A549 (cell line): Measurements from ENCODE around the gene METTL9. TPM values are rescaled to one million over a fixed set of nuclear protein-coding genes. Genes with fewer than 3 reads are reported as not detected.

Source experiments
- ATAC-seq, 2 experiments: fragments of 200-7000 bp in 1 of 2; fragments of >200 bp in 1 of 2; cut with Nextera tagmentation in 1 of 2; cut with Tn5 transposase in 1 of 2; 3 replicates each; pipeline versions ENCODE4 v1.8.0 to v1.9.1; 2018 to 2020; ENCODE audit warnings: mild to moderate bottlenecking in 1 of 2, moderate library complexity in 1 of 2
- CTCF ChIA-PET: fragments of 300-600 bp; sonication (Branson Sonifier 250); formaldehyde crosslinking; extraction: SDS; loops from one replicate; lab custom pipeline; 2021; ENCODE audit warnings: antibody characterized with exemption, inconsistent platforms; lab: Yijun Ruan, JAX
- POLR2A ChIA-PET: fragments of 350-600 bp; formaldehyde crosslinking; extraction: SDS; loops from one replicate; lab custom pipeline; 2021; ENCODE audit warnings: antibody characterized with exemption, inconsistent platforms; lab: Yijun Ruan, JAX
- DNase-seq, 2 experiments: peaks; one replicate each; pipeline versions ENCODE4 v3.0.0 to v3.0.0-alpha.2; 2011 to 2016; ENCODE audit warnings: low read depth in 1 of 2, low spot score in 1 of 2
- FAIRE-seq: peaks from 2 replicates; lab custom pipeline; 2011; peaks lifted over from hg19 to GRCh38; lab: Jason Lieb, UNC
- H3K27ac ChIP-seq, 2 experiments: fragments of >200 bp; sonication (Bioruptor Twin); formaldehyde crosslinking; 3 replicates each; pipeline ENCODE4 v1.5.1; 2016 to 2017
- H3K4me1 ChIP-seq: fragments of >200 bp; sonication (Bioruptor Twin); formaldehyde crosslinking; 3 replicates; pipeline ENCODE4 v1.6.1; 2016
- H3K4me2 ChIP-seq: fragments of >200 bp; sonication (Bioruptor Twin); formaldehyde crosslinking; 3 replicates; pipeline ENCODE4 v1.6.1; 2016
- H3K4me3 ChIP-seq: fragments of >200 bp; sonication (Bioruptor Twin); formaldehyde crosslinking; 3 replicates; pipeline ENCODE4 v1.5.1; 2016
- H3K9me3 ChIP-seq: fragments of >200 bp; sonication (Bioruptor Twin); formaldehyde crosslinking; 3 replicates; pipeline ENCODE4 v1.6.1; 2016
- CBX2 ChIP-seq: fragments of 200-600 bp; sonication (generic); IDR thresholded peaks from 2 replicates; pipeline ENCODE4 v1.6.1; 2016; ENCODE audit warnings: low read depth, mild to moderate bottlenecking, borderline replicate concordance
- CHD2 ChIP-seq: fragments of 150-350 bp; IDR thresholded peaks from 2 replicates; pipeline ENCODE4 v1.6.1; 2014; ENCODE audit warnings: low read length; ENCODE audit not compliant: partially characterized antibody
- CHD4 ChIP-seq: fragments of 200-600 bp; sonication (generic); IDR thresholded peaks from 2 replicates; pipeline ENCODE4 v1.6.1; 2016; ENCODE audit warnings: antibody characterized with exemption, mild to moderate bottlenecking, borderline replicate concordance
- CTCF ChIP-seq: fragments of >200 bp; sonication (Bioruptor Twin); formaldehyde crosslinking; IDR thresholded peaks from 3 replicates; pipeline ENCODE4 v1.5.1; 2016
- EHF ChIP-seq: fragments of 250-450 bp; sonication (Bioruptor Pico); IDR thresholded peaks from 2 replicates; pipeline ENCODE4 v1.5.0; 2020; ENCODE audit warnings: mild to moderate bottlenecking
- ELK1 ChIP-seq: fragments of 150-350 bp; IDR thresholded peaks from 2 replicates; pipeline ENCODE4 v1.6.1; 2014; ENCODE audit warnings: low read depth, mild to moderate bottlenecking, low read length
- FOSB ChIP-seq: fragments of 250-450 bp; sonication (Bioruptor Pico); IDR thresholded peaks from 2 replicates; pipeline ENCODE4 v1.5.0; 2020; ENCODE audit warnings: mild to moderate bottlenecking, moderate library complexity
- FOXS1 ChIP-seq: fragments of 250-450 bp; sonication (Bioruptor Pico); IDR thresholded peaks from 2 replicates; pipeline ENCODE4 v1.5.0; 2020; ENCODE audit warnings: mild to moderate bottlenecking, moderate library complexity
- HOXA7 ChIP-seq: fragments of 250-450 bp; sonication (Bioruptor Pico); IDR thresholded peaks from 2 replicates; pipeline ENCODE4 v1.5.0; 2020; ENCODE audit warnings: mild to moderate bottlenecking, moderate library complexity
- HOXB13 ChIP-seq: fragments of 250-450 bp; sonication (Bioruptor Pico); IDR thresholded peaks from 2 replicates; pipeline ENCODE4 v1.5.0; 2020; ENCODE audit warnings: low read depth, mild to moderate bottlenecking, moderate library complexity
- HOXB5 ChIP-seq: fragments of 250-450 bp; sonication (Bioruptor Pico); IDR thresholded peaks from 2 replicates; pipeline ENCODE4 v1.5.0; 2020; ENCODE audit warnings: mild to moderate bottlenecking, moderate library complexity
- JUN ChIP-seq, 2 experiments: fragments of >200 bp; sonication (Bioruptor Twin); formaldehyde crosslinking; IDR thresholded peaks; 2 replicates in 1 of 2; 3 replicates in 1 of 2; pipeline ENCODE4 v1.6.1; 2016 to 2017
- MAFK ChIP-seq: fragments of 450-650 bp; IDR thresholded peaks from 2 replicates; pipeline ENCODE4 v1.6.1; 2014; ENCODE audit not compliant: partially characterized antibody
- PHF8 ChIP-seq: fragments of 200-600 bp; sonication (generic); IDR thresholded peaks from 2 replicates; pipeline ENCODE4 v1.6.1; 2016; ENCODE audit warnings: low read depth, mild to moderate bottlenecking, antibody characterized with exemption, moderate library complexity, borderline replicate concordance
- POLR2AphosphoS2 ChIP-seq: conservative IDR thresholded peaks from 2 replicates; pipeline ENCODE4 v1.6.1; 2012; ENCODE audit warnings: low read length, improper control_type of control experiment, inconsistent platforms
- RAD21 ChIP-seq, 2 experiments: fragments of >200 bp in 1 of 2; sonication (Bioruptor Twin) in 1 of 2; formaldehyde crosslinking in 1 of 2; IDR thresholded peaks in 1 of 2; conservative IDR thresholded peaks in 1 of 2; 2 replicates in 1 of 2; 3 replicates in 1 of 2; pipeline ENCODE4 v1.6.1; 2012 to 2018; ENCODE audit warnings: inconsistent platforms in 1 of 2
- RCOR1 ChIP-seq: fragments of 150-350 bp; IDR thresholded peaks from 2 replicates; pipeline ENCODE4 v1.6.1; 2014; ENCODE audit warnings: antibody characterized with exemption, low read length, low read depth
- RFX5 ChIP-seq: fragments of 450-650 bp; IDR thresholded peaks from 2 replicates; pipeline ENCODE4 v1.7.1; 2014; ENCODE audit warnings: antibody characterized with exemption, mild to moderate bottlenecking, moderate library complexity
- RNF2 ChIP-seq: fragments of 200-600 bp; sonication (generic); IDR thresholded peaks from 2 replicates; pipeline ENCODE4 v1.6.1; 2016; ENCODE audit warnings: low read depth, mild to moderate bottlenecking, antibody characterized with exemption, moderate library complexity, borderline replicate concordance
- SMC3 ChIP-seq: fragments of >200 bp; sonication (Bioruptor Twin); formaldehyde crosslinking; IDR thresholded peaks from 3 replicates; pipeline ENCODE4 v1.6.1; 2018; ENCODE audit warnings: inconsistent platforms
- TFCP2L1 ChIP-seq: fragments of 250-450 bp; sonication (Bioruptor Pico); IDR thresholded peaks from 2 replicates; pipeline ENCODE4 v1.5.0; 2021; ENCODE audit warnings: mild to moderate bottlenecking
- ZFP36 ChIP-seq: fragments of 450-650 bp; IDR thresholded peaks from 2 replicates; pipeline ENCODE4 v1.6.1; 2014; ENCODE audit warnings: borderline replicate concordance; ENCODE audit not compliant: partially characterized antibody
- ZSCAN20 ChIP-seq: fragments of 250-450 bp; sonication (Bioruptor Pico); IDR thresholded peaks from 2 replicates; pipeline ENCODE4 v1.8.0; 2022; ENCODE audit warnings: mild to moderate bottlenecking, moderate library complexity
- WGBS: methylation state at CpG from one replicate; pipeline ENCODE4 v1.1.6; 2017; ENCODE audit errors: missing lambda C conversion rate; 5-methylcytosine and 5-hydroxymethylcytosine counted together
- polyA plus RNA-seq, 4 experiments: library from polyadenylated mRNA; depleted of rRNA in 3 of 4; stranded (reverse); fragments of >200 nt; fragmentation: RNase III in 1 of 4; extraction: RNeasy Plus Mini Kit Qiagen cat#74134 plus additional on column Dnase treatment in 1 of 4; gene quantifications; 2 replicates in 3 of 4; 3 replicates in 1 of 4; pipeline ENCODE4 v1.2.3, GENCODE V29; 2011 to 2017

METTL9 gene
- polyA plus RNA-seq, 2 of the 4 experiments (the other 2 are of a cell fraction) = 72.2 to 124 TPM

- no peak for TF ChIP-seq ZSCAN20 (CRISPR knock-in tag)
- TF ChIP-seq TFCP2L1 (CRISPR knock-in tag) = no peak
Observed at GRCh38 chr16:21654466-21654865, 55.1 kb downstream of the METTL9 start (continued).

- H3K4me1 ChIP-seq = 0 out of 3 replicates have a peak, but pooled peaks cover 3% of the 10 kb centered on the region
- H3K9me3 ChIP-seq = no peaks in the 10 kb centered on the region
- no peak overlapping the region for H3K4me2 ChIP-seq
- WGBS = 92% methylated on average over 2 of the region's 2 CpGs
- TF ChIP-seq EHF (no peak), RCOR1 (no peak), FOSB (no peak), MAFK (no peak), POLR2AphosphoS2 (no peak), RAD21 (conservative IDR thresholded peaks at IDR 0.05 in 1 of 2, IDR thresholded peaks at IDR 0.05 in 1 of 2) (no peak), HOXA7 (CRISPR knock-in tag) (no peak), JUN (IDR thresholded peaks at IDR 0.05) (no peak), ZFP36 (no peak), CHD2 (no peak), HOXB5 (CRISPR knock-in tag) (no peak)
- TF ChIP-seq, all 56 proteins: peak for 0
- ATAC-seq = no peak
- FAIRE-seq = no peak
- no peak overlapping the region for H3K27ac ChIP-seq
- ChIA-PET POLR2A (no interaction called here), CTCF (interaction anchor here (0.6 to 6.5 kb wide), 4 partner anchors 9 to 1401 kb away, joined by 3 to 85 read pairs (median 3); no protein-coding TSS in a partner anchor)
- DNase-seq = no peak
- H3K4me3 ChIP-seq = no peak overlapping the region
Observed at GRCh38 chr16:21654881-21655280, 55.5 kb downstream of the METTL9 start.

GRCh38 chr16:21656795-21657768 lies 57.7 kb downstream of the METTL9 start:
- H3K4me1 ChIP-seq = 0 out of 3 replicates have a peak, but pooled peaks cover 3% of the 10 kb centered on the region
- WGBS = 6% methylated on average over 4 of the region's 4 CpGs
- H3K9me3 ChIP-seq = no peaks in the 10 kb centered on the region
- DNase-seq (peak; percentile 60 to 74), FAIRE-seq (peak; percentile 59), ATAC-seq (peak; percentile 56 to 62; a peak in 5 of 6 replicates)
- ChIA-PET POLR2A (interaction anchor here (1.0 kb wide), 1 partner anchor 145 kb away, joined by 3 read pairs; no protein-coding TSS in a partner anchor), CTCF (interaction anchor here (0.5 to 6.5 kb wide), 47 partner anchors 10 to 1368 kb away, joined by 3 to 85 read pairs (median 3); no protein-coding TSS in a partner anchor)
- H3K4me3 ChIP-seq = no peak overlapping the region
- H3K4me2 ChIP-seq = peak overlapping the region; percentile 24; the same call in 2 of the 3 replicates
- H3K27ac ChIP-seq = no peak overlapping the region
- peak; percentile 67 for TF ChIP-seq SMC3
- TF ChIP-seq RAD21 (conservative IDR thresholded peaks at IDR 0.05 in 1 of 2, IDR thresholded peaks at IDR 0.05 in 1 of 2) = peak; percentile 74 to 77
- no peak for TF ChIP-seq POLR2AphosphoS2
- peak; percentile 95 for TF ChIP-seq CTCF

GRCh38 chr16:21659124-21659523 lies 59.7 kb downstream of the METTL9 start:
- H3K9me3 ChIP-seq = no peaks in the 10 kb centered on the region
- 92% methylated on average over 4 of the region's 4 CpGs for WGBS
- POLR2A ChIA-PET = no interaction called here
- no peak for FAIRE-seq
- TF ChIP-seq ELK1 (no peak), RCOR1 (no peak), HOXB13 (no peak), SMC3 (no peak), RNF2 (no peak), CHD4 (no peak), PHF8 (no peak), RAD21 (conservative IDR thresholded peaks at IDR 0.05 in 1 of 2, IDR thresholded peaks at IDR 0.05 in 1 of 2) (no peak), RFX5 (no peak), CBX2 (no peak), FOXS1 (CRISPR knock-in tag) (no peak)
- TF ChIP-seq, all 56 proteins: peak for 0
- no peak overlapping the region for H3K4me3 ChIP-seq
- DNase-seq = no peak
- 0 out of 3 replicates have a peak, but pooled peaks cover 3% of the 10 kb centered on the region for H3K4me1 ChIP-seq
- no peak overlapping the region for H3K4me2 ChIP-seq
- no peak for ATAC-seq
- CTCF ChIA-PET = interaction anchor here (0.7 to 6.5 kb wide), 5 partner anchors 13 to 65 kb away, joined by 3 to 85 read pairs (median 22); no protein-coding TSS in a partner anchor
- no peak overlapping the region for H3K27ac ChIP-seq
